Loucy (cell line): Measurements from ENCODE around the gene HCN2.

Experiments
- CTCF ChIP-seq: fragments of 200-600 bp; sonication (generic); conservative IDR thresholded peaks from 2 replicates; pipeline ENCODE4 v1.5.1; 2014; ENCODE audit warnings: mild to moderate bottlenecking, antibody characterized with exemption, low read length
- EZH2phosphoT487 ChIP-seq: fragments of 200-600 bp; IDR thresholded peaks from 2 replicates; pipeline ENCODE4 v1.6.1; 2018; ENCODE audit warnings: antibody characterized with exemption, mild to moderate bottlenecking, moderate library complexity, borderline replicate concordance

DNA sequence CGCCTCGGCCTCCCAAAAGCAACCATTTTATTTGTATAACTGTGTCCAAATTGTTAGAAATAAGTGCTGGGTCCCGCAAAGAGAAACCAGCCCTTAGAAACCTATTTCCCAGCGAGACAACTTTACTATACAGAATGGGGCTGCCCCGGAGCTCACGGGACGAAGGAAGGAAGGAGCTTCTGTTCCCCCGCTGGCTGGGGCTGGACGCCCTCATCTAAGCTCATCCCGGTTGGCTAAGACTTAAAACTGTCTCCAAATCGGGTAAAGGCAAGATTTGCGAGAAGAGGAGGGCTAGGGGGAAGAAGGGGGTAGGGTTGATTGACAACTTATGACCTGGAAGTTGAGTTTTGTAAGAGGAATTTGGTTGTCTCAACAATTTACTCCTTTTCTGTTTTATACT, 29.6 kb upstream of the HCN2 start:
- TF ChIP-seq CTCF (no peak), EZH2phosphoT487 (no peak)
